CD4-positive, alpha-beta T cell treated with Interleukin-4 for 1 hour (primary cell): Measurements from ENCODE around the gene GPR152.
"Not testable (repeated sequence)": the region's sequence is repeated elsewhere in the genome, so short reads cannot be mapped to it uniquely, and the experiment has no call there.

Experiments
- DNase-seq, 2 donors: peaks; one replicate each; pipeline ENCODE4 v3.0.0-alpha.2; 2020 to 2022

Gene GPR152

GRCh38 chr11:67489203-67489884, 36.8 kb upstream of the GPR152 start:
- no peak for DNase-seq

DNA sequence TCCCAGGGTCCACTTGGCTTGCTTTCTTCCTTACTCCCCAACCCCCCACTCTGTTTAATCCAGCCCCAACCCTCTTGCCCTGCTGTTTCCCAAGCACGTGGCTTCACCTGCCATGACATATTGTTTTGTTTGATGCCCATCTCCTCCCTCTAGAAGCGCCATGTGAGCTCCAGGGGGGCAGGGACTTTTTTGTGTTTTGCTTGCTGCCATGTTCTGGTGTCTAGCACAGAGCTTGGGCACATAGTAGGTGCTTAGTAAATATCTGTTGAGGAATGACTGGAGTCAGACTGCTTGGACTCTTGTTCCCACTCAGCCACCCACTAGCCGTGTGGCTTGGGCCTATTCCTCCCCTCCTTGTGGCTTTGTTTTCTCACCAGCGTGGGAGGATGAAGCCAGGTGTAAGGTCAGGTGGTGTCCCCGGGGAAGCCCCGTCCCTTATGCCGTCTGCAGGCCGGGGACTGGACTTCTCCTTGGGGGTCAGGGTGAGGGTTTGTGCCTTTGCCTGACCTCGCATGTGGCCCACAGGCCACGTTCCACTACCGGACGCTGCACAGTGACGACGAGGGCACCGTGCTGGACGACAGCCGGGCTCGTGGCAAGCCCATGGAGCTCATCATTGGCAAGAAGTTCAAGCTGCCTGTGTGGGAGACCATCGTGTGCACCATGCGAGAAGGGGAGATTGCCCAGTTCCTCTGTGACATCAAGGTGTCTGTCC, 34.1 kb upstream of the GPR152 start:
- peak in 1 of 2 donors; percentile 45 for DNase-seq

DNA sequence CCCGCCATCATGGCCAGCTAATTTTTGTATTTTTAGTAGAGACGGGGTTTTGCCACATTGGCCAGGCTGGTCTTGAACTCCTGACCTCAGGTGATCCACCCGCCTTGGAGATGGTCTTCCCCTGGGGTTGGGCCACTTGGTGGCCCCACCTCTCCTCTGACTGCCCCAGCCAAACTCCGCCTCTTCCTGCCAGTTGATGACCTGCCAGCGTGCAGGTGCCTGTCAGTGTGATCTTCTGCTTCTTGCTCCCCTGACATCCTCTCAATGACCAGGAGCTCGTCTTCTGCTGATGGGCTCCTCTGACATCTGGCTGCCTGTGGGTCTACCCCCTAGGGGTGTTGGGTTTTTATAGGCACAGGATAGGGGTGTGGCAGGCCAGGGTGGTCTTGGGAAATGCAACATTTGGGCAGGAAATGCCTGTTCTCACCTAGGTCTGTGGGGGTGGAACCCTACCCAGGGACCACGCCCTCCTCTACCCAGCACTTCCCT, 33.4 kb upstream of the GPR152 start:
- DNase-seq = peak; percentile 64 to 82

DNA sequence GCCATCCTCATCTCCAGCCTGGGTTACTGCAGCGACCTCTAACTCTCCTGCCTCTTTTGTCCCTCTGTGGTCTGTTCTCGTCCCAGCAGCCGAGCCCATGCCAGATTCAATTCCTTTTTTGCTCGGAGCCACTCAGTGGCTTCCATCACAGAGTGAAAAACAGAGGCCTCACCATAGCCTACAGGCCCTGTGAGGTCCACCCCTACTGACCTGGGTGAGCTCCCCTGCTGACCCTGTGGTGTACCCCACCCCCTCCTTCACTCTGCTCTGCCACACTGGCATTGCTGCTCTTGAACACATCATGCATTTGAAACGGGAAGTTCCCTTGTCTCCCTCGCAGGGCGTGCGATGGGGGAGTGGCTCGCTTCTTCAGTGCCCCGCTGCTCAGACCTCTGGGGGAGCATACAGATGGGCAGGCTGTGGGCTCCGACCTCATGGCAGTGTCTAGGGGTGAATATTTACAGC, 32.4 kb upstream of the GPR152 start:
- peak; percentile 65 to 67 for DNase-seq

- peak in 1 of 2 donors; percentile 67 for DNase-seq
Observed at GRCh38 chr11:67483831-67484665, 31.5 kb upstream of the GPR152 start.

DNA sequence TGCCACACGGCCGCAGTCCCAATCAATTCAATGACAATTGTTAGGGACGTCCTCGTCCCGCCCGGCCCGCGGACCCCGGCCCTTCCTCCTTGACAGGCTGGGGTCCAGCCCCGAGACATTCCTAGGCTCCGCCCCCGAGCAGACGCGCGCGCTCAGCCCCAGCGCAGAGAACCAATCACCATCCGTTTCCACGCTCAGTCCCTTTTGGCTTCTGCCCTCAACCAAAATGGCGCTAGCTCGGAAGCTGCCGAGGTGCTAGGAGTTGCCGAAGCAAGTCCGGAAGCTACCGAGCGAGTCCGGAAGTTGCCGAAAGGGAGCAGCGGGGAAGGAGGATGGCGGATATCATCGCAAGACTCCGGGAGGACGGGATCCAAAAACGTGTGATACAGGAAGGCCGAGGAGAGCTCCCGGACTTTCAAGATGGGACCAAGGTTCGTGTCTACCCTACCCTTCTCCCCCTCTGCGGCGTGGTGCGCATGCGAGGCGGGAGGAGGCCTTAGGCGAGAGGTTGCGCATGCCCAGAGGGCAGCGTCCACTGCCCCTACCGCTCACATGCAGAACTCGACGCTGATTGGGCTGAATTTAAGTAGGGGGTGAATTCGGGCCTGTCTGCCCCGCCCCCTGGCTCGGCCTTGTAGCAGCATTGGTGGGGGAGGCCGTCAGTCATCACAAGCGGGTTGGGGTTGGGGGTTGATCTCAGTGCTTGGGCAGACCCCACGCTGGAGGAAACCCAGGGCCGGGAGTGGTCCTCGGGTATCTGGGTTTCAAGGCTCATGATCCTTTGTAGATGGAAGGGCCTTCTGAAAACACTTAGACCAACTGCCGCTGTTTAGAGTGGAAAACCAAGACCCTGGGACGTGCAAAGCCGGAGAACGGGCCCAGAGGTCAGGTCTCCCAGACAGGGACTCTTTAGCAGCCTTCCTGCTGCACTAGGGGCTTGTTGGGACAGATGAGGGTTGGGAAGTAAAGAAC, 30.6 kb upstream of the GPR152 start, which contains the start of gene AIP:
AIP (plus strand) TSS at position 200 of the 972 bp plus-strand sequence; CDS start at position 333, 133 bp downstream.
- DNase-seq = peak; percentile 98

DNA sequence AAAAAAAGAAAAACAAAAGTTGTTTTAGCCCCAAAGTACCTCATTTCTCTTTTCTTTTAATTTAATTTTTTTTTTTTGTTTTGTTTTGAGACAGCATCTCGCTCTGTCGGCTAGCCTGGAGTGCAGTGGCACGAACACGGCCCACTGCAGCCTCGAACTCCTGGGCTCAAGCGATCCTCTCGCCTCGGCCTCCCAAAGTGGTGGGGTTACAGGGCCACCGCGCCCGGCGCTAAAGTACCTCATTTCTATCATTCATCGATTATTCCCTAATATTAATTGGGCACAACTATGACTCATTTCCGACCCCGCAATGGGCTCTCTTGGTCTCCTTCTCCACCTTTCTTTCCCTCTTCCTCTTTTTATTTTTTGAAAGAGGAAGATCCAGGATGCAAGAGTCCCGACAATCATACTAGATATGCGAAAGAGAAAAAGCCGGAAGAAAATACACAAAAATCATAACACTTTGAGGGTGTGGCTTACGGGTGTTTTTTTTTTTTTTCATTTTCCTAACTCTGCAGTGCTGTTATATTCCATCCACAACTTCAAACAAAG, 29.8 kb upstream of the GPR152 start:
- DNase-seq = no peak

DNA sequence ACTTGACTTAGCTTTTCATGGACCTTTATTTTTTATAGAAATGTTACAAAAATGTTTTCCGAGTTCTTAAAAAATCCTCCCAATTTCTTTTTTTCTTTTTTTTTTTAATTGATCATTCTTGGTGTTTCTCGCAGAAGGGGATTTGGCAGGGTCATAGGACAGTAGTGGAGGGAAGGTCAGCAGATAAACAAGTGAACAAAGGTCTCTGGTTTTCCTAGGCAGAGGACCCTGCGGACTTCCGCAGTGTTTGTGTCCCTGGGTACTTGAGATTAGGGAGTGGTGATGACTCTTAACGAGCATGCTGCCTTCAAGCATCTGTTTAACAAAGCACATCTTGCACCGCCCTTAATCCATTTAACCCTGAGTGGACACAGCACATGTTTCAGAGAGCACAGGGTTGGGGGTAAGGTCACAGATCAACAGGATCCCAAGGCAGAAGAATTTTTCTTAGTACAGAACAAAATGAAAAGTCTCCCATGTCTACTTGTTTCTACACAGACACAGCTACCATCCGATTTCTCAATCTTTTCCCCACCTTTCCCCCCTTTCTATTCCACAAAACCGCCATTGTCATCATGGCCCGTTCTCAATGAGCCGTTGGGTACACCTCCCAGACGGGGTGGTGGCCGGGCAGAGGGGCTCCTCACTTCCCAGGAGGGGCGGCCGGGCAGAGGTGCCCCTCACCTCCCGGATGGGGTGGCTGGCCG, 25.0 kb upstream of the GPR152 start:
- DNase-seq = not testable (repeated sequence)

GRCh38 chr11:67476692-67477091, 24.2 kb upstream of the GPR152 start:
- DNase-seq = not testable (repeated sequence)

DNA sequence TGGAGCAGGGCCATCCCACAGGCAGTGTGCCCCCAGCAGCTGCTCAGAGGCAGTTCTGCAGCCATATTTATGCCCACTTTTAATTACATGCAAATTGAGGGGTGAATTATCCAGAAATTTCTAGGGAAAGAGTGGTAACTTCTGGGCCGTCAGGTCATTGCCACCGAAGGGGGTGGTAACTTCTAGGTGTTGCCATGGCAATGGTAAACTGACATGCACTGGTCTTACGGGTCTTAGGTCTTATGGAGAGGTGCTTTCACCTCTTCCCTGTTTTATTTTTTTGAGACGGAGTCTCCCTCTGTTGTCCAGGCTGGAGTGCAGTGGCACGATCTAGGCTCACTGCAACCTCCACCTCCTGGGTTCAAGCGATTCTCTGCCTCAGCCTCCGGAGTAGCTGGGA, 20.4 kb upstream of the GPR152 start:
- DNase-seq = no peak

DNA sequence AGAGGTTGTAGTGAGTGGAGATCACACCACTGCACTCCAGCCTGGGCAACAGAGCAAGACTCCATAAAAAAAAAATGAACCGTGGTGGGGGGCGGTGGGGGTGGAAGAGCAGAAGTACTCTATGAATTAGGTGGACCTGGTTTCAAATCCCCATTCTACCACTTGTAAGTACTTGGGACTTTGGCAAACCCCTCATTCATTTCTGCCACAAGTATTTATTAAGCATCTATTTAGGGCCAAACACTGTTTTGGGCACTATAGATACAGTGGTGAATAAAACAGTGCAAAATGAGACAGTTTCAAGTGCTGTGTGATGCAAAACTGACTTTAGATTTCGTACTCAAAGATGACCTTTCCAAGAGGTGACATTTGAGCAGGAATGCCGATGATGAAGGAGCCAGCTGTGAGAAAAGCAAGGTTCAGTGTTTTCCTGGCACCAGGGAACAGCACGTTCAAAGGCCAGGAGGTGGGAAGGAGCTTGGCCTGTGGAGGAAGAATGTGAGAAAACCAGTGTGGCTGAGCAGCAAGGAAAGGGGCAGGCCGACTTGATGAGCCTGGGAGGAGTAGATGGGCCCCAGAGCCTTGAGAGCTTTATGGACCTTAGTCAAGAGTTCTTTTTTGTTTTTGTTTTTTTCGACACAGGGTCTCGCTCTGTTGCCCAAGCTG, 17.9 kb upstream of the GPR152 start:
- no peak for DNase-seq

DNA sequence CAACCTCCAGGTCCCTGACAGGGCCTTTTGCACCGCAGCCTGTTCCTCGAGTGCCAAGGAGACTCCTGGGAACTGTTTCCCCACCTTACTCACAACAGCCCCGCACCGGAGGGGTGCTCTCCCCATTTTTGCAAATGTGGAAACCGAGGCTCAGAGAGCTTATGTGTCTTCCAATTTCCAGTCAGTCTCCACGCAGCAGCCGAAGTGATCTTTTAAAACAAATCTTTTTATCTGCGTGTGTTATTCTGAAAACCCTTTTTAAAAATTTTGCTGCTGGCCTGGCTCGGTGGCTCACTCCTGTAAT, 16.9 kb upstream of the GPR152 start:
- DNase-seq = no peak

DNA sequence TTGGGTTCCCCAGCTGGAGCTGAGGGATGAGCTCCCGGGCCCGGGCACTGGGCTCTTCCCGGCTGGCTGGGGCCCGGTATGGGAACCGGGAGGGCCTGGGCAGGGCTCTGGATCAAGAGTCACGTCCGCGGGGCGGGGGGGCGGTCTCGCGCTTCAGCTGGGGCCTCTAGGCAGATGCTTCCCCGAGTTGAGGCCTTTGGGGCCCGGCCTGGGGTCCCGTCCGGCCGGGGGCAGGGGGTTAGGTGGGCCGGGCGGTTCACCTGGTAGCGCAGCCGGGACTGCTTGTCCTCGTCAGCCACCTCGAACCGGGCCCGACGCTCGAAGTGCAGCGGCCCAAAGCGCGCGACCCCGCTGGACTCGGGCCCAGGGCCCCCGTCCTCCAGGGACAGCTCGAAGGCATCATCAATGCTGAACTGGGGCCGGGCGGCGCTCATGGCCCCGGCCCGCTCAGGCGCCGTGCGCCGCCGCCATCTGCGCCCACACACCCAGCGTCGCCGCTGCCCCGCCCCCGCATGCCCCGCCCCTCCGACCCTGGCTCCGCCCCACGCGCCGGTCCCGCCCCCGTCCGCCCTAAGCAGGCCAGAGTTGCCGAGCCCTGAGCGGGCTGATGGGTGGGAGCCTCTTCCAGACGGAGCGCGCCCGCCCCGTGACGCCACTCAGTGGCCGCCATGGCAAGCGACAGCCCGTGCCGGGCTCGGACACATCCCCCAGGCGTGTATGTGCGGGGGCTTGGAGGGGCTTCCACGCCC, 16.4 kb upstream of the GPR152 start, which contains the start of gene TMEM134:
TMEM134 (minus strand) TSS at position 493 of the 749 bp plus-strand sequence; CDS start at position 434, 59 bp downstream.
- DNase-seq = peak; percentile 94

DNA sequence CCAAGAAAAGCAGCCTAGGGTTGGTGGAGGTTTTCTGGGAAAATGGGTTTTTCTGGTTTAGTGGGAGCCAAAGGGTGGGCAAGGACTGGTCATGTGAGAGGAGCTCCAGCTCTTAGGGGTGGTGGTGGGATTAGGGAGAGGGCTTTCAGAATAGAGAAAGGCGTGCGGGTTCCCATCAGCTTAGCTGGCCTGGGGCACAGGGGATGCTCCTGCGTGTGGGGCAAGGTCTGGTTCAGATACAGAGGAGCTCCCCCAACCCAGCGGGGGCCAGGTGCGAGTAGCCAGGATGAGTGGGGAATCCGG, 15.9 kb upstream of the GPR152 start:
- no peak for DNase-seq

DNA sequence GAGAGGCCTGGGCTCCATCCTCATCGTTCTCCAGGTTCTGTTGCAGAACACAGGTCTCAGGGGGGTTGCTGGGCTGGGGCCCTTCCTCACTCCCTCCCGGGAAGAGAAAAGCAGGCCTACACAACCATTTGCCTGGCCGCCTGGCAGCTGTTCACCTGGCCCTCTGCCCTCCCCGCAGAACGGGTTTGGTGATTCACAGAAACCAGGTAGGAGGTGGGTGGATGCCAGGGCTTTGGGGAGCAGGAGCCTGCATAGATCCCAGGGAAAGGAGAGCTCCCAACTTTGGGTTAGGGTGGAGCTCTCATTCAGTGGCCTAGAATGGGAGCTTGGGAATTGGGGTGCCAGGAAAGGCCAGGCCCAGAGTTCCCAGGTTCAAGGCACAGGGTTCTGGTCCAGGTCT, 15.5 kb upstream of the GPR152 start:
- no peak for DNase-seq

DNA sequence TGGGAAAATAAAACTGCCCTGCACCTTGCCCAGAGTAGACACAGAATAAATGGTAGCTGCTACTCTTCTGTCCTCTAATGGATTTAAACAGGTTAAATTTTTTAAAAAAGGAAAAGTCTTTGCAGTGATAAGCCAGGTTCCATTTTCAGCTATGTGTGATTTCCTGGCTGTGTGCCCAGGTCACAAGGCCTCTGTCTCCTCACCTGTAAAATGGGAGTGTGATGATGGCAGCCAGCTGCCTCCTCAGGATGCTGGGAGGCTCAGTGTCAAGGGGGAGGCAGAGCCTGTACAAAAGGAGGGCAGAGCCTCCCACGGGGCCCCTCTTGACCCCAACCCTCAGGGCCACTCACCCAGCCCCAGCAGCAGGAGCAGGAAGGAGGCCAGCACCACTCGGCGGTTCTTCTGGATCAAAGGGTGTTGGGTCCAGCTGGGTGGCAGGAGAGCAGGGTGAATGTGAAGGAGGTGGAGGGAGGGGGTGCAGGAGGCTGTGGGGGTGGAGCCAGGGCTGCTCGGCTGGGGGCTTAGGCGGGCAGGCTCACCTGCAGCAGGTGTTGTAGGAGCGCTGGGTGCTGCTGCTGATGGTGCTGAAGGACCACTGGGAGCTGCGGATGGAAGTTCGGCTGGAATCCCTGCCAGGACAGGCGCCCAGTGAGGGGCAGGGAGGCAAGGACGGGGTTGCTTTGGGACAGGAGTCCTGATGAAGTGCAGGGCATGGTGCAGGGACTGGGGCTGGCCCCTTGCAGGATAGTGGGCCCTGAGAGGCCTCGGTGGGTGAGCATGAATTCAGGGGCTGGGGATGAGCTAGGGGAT, 14.6 kb upstream of the GPR152 start:
- DNase-seq = no peak

- no peak for DNase-seq
Observed at GRCh38 chr11:67466367-67466766, 13.8 kb upstream of the GPR152 start.

DNA sequence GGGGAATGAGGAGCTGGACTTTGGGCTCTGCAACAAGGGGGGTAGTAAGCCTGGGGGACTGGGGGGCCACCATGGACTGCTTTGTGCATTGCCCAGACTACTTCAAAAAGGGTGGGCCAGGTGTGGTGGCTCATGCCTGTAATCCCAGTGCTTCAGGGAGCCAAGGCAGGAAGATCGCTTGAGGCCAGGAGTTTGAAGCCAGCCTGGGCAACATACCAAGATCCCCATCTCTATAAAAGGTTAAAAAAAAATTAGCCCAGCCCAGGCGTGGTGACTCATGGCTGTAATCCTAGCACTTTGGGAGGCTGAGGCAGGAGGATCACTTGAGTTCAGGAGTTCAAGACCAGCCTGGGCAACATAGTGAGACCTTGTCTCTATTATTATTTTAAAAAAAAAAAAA, 13.0 kb upstream of the GPR152 start:
- DNase-seq = not testable (repeated sequence)

DNA sequence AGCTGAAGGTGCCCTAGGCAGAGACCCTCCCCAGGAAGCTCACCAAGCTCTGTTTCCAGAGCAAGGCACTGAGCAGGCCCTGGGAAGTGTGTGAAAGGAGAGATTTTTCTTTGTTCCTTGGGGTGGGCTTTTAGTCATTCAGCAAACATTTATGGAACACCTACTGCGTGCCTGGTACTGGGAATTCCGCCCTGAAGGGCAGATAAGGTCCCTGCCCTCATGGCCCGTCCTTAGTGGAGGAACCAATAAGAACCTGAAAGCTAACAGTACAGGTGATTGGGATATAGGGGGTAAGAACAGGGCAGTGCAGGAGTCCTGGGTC, 12.6 kb upstream of the GPR152 start:
- no peak for DNase-seq
